K562 (cell line): ENCODE measurements around the gene PLXNA3. TPM values are rescaled to one million over a fixed set of nuclear protein-coding genes. Genes with fewer than 3 reads are reported as not detected.

Source experiments
- ATAC-seq: fragments of 200-7000 bp; cut with Tn5 transposase; 3 replicates; pipeline ENCODE4 v1.9.1; 2020; ENCODE audit warnings: moderate library complexity
- BruUV-seq: library from RNA; stranded (reverse); fragments of 400-500 nt; replicated peaks from 2 replicates; lab custom pipeline; 2021; lab: Mats Ljungman, UMichigan
- CTCF ChIA-PET: fragments of 300-600 bp; formaldehyde crosslinking; extraction: SDS; loops from one replicate; lab custom pipeline; 2021; ENCODE audit warnings: low intra/inter-chr PET ratio; lab: Yijun Ruan, JAX
- POLR2A ChIA-PET: fragments of 300-600, 350-650 bp; sonication (Branson Sonifier 250); formaldehyde crosslinking; extraction: SDS; loops from one replicate; lab custom pipeline; 2021; ENCODE audit warnings: antibody characterized with exemption, inconsistent platforms; lab: Yijun Ruan, JAX
- DNase-seq, 4 experiments: peaks; one replicate each; pipeline versions ENCODE4 v3.0.0 to v3.0.0-alpha.2; 2011 to 2018; ENCODE audit warnings: low spot score in 3 of 4, mixed read lengths in 3 of 4; ENCODE audit errors: extremely low read depth in 1 of 4
- FAIRE-seq: peaks from 2 replicates; lab custom pipeline; 2011; peaks lifted over from hg19 to GRCh38; lab: Jason Lieb, UNC
- H2AFZ ChIP-seq: 2 replicates; pipeline ENCODE4 v1.6.0; 2011; ENCODE audit warnings: low read depth, low read length, control low read depth, inconsistent platforms
- H3K27ac ChIP-seq: fragments of 200-600 bp; 3 replicates; pipeline ENCODE4 v1.8.0; 2011; ENCODE audit warnings: low read depth, mild to moderate bottlenecking, control low read depth, inconsistent platforms, low read length, moderate library complexity, mixed read lengths; ENCODE audit errors: extremely low read depth
- H3K27me3 ChIP-seq, 2 experiments: fragments of 300-600 bp in 1 of 2; 2 replicates in 1 of 2; 3 replicates in 1 of 2; pipeline versions ENCODE4 v1.6.0 to v1.8.0; 2011; ENCODE audit warnings: inconsistent platforms in 2 of 2, low read length in 2 of 2, mild to moderate bottlenecking in 1 of 2, mixed read lengths in 1 of 2, moderate library complexity in 1 of 2; ENCODE audit not compliant: control insufficient read depth in 2 of 2, insufficient read depth in 2 of 2
- H3K36me3 ChIP-seq: fragments of 300-600 bp; 3 replicates; pipeline ENCODE4 v1.8.0; 2011; ENCODE audit warnings: mild to moderate bottlenecking, low read length, inconsistent platforms; ENCODE audit not compliant: control insufficient read depth, insufficient read depth
- H3K4me1 ChIP-seq, 2 experiments: fragments of 200-600 bp in 1 of 2; replicated peaks in 1 of 2; 2 replicates in 1 of 2; 3 replicates in 1 of 2; pipeline versions ENCODE4 v1.5.1 to v1.8.0; 2011; ENCODE audit warnings: inconsistent platforms in 2 of 2, low read length in 2 of 2, mild to moderate bottlenecking in 1 of 2, mixed read lengths in 1 of 2, moderate library complexity in 1 of 2; ENCODE audit not compliant: control insufficient read depth in 2 of 2, insufficient read depth in 2 of 2
- H3K4me2 ChIP-seq: 2 replicates; pipeline ENCODE4 v1.6.1; 2011; ENCODE audit warnings: low read length, control low read depth, inconsistent platforms, mixed read lengths; ENCODE audit not compliant: insufficient read depth
- H3K4me3 ChIP-seq: fragments of 200-600 bp; sonication (generic), shearing (Covaris generic); 2 replicates; pipeline ENCODE4 v1.5.1; 2016; ENCODE audit warnings: control low read depth, inconsistent platforms
- H3K79me2 ChIP-seq: fragments of 200-600 bp; 3 replicates; pipeline ENCODE4 v1.8.0; 2011; ENCODE audit warnings: low read length, inconsistent platforms; ENCODE audit not compliant: control insufficient read depth, insufficient read depth
- H3K9ac ChIP-seq, 2 experiments: 2 replicates each; pipeline versions ENCODE4 v1.6.0 to v1.6.1; 2011; ENCODE audit warnings: low read depth in 2 of 2, low read length in 2 of 2, control low read depth in 1 of 2, inconsistent platforms in 1 of 2, mild to moderate bottlenecking in 1 of 2, mixed read lengths in 1 of 2; ENCODE audit not compliant: insufficient read depth in 1 of 2
- H3K9me1 ChIP-seq: one replicate; pipeline ENCODE4 v1.6.0; 2011; ENCODE audit warnings: inconsistent platforms, mild to moderate bottlenecking, low read length, moderate library complexity; ENCODE audit not compliant: control insufficient read depth, insufficient read depth
- H3K9me3 ChIP-seq: replicated peaks from 2 replicates; pipeline ENCODE4 v1.5.1; 2011; ENCODE audit warnings: low read depth, low read length, inconsistent platforms; ENCODE audit not compliant: control insufficient read depth, insufficient read depth
- H4K20me1 ChIP-seq: replicated peaks from 2 replicates; pipeline ENCODE4 v1.6.1; 2011; ENCODE audit warnings: low read length, inconsistent platforms, mixed read lengths; ENCODE audit not compliant: control insufficient read depth, insufficient read depth
- CHCHD3 ChIP-seq: fragments of 250-450 bp; sonication (Bioruptor Pico); IDR thresholded peaks from 2 replicates; pipeline ENCODE4 v2.1.2; 2022; ENCODE audit warnings: mild to moderate bottlenecking
- GATAD2A ChIP-seq: fragments of 450-650 bp; IDR thresholded peaks from 2 replicates; pipeline ENCODE4 v1.6.1; 2017
- MCM5 ChIP-seq: fragments of 450-650 bp; IDR thresholded peaks from 2 replicates; pipeline ENCODE4 v1.6.1; 2016; ENCODE audit warnings: low read depth
- NCOA2 ChIP-seq, 2 experiments: fragments of 450-650 bp; IDR thresholded peaks; 2 replicates each; pipeline ENCODE4 v1.6.1; 2018; ENCODE audit warnings: mild to moderate bottlenecking in 2 of 2, moderate library complexity in 1 of 2; ENCODE audit not compliant: partially characterized antibody in 2 of 2
- ZNF830 ChIP-seq: fragments of 250-450 bp; sonication (Bioruptor Pico); IDR thresholded peaks from 2 replicates; pipeline ENCODE4 v1.5.0; 2021; ENCODE audit warnings: mild to moderate bottlenecking
- WGBS: fragments of 100-300 bp; shearing (Covaris generic); methylation state at CpG from one replicate; pipeline ENCODE4 v1.1.6; 2016; ENCODE audit warnings: low coverage, mixed read lengths; ENCODE audit not compliant: insufficient coverage; ENCODE audit errors: missing lambda C conversion rate; 5-methylcytosine and 5-hydroxymethylcytosine counted together
- in situ Hi-C: fragments of 300-500 bp; cut with MboI; formaldehyde crosslinking; loops from 4 replicates; pipeline ENCODE4 v1.15.0; 2018; ENCODE audit warnings: inconsistent platforms, mixed read lengths
- intact Hi-C: fragments of 100-400 bp; cut with micrococcal nuclease; formaldehyde crosslinking; loops from 2 replicates; pipeline ENCODE4 v1.14.2; 2022
- polyA plus RNA-seq, 8 experiments: library from polyadenylated mRNA; depleted of rRNA in 4 of 8; stranded (reverse) in 5 of 8; unstranded in 3 of 8; fragments of >200 nt; fragmentation: Nextera tagmentation in 2 of 8; fragmentation: Illumina TruSeq in 1 of 8; extraction: Ambion mirVana in 2 of 8; extraction: Trizol in 1 of 8; gene quantifications; 2 replicates each; pipeline versions ENCODE4 v1.2.1 to v1.2.3, GENCODE V29; 2011 to 2014; ENCODE audit warnings: inconsistent platforms in 1 of 8, missing spikeins in 1 of 8
- total RNA-seq, 7 experiments: library from RNA; depleted of rRNA in 6 of 7; stranded (reverse); fragments of >200 nt in 6 of 7; fragmentation: Illumina TruSeq in 2 of 7; extraction: Trizol in 2 of 7; gene quantifications; 2 replicates each; pipeline versions ENCODE4 v1.2.1 to v1.2.3, GENCODE V29; 2011 to 2021; ENCODE audit warnings: low replicate concordance in 1 of 7
- TF ChIP-seq, protein P1 (sequence below): IDR thresholded peaks from 2 replicates; pipeline ENCODE4 v1.6.1; 2011; ENCODE audit warnings: borderline replicate concordance, low read depth, mild to moderate bottlenecking, moderate library complexity, low read length; ENCODE audit not compliant: insufficient read depth, poor library complexity, severe bottlenecking
- TF ChIP-seq, protein P2 (sequence below): fragments of 250-450 bp; sonication (Bioruptor Pico); IDR thresholded peaks from 2 replicates; pipeline ENCODE4 v1.5.0; 2021

PLXNA3 gene
- total and polyA plus RNA-seq, 9 of the 15 experiments (the other 6 are each of a cell fraction or from before 2014, with no cell fraction given) = 0.32 to 47.8 (median 7.5) TPM

GRCh38 chrX:154513716-154514115 is 55.6 kb downstream of the PLXNA3 start:
- Histone ChIP-seq H3K9me1 (no peaks in the 10 kb centered on the region), H2AFZ (no peak overlapping the region), H3K27ac (no peak overlapping the region; the same call in 2 of the 3 replicates), H3K79me2 (peaks cover 25% of the 10 kb centered on the region), H3K4me3 (no peak overlapping the region), H4K20me1 (no peaks in the 10 kb centered on the region; the same call in 1 of the 2 replicates), H3K9me3 (no peaks in the 10 kb centered on the region), H3K4me2 (no peak overlapping the region), H3K27me3 (no peaks in the 10 kb centered on the region), H3K36me3 (peaks cover 32% of the 10 kb centered on the region; the same call in 2 of the 3 replicates), H3K9ac (no peak overlapping the region), H3K4me1 (peaks cover 15 to 35% of the 10 kb centered on the region in 2 experiments; a peak in 4 of 5 replicates)
- in situ Hi-C loops = no loop called here
- TF ChIP-seq, protein P1, sequence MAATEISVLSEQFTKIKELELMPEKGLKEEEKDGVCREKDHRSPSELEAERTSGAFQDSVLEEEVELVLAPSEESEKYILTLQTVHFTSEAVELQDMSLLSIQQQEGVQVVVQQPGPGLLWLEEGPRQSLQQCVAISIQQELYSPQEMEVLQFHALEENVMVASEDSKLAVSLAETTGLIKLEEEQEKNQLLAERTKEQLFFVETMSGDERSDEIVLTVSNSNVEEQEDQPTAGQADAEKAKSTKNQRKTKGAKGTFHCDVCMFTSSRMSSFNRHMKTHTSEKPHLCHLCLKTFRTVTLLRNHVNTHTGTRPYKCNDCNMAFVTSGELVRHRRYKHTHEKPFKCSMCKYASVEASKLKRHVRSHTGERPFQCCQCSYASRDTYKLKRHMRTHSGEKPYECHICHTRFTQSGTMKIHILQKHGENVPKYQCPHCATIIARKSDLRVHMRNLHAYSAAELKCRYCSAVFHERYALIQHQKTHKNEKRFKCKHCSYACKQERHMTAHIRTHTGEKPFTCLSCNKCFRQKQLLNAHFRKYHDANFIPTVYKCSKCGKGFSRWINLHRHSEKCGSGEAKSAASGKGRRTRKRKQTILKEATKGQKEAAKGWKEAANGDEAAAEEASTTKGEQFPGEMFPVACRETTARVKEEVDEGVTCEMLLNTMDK = no peak
- TF ChIP-seq NCOA2 (IDR thresholded peaks at IDR 0.05; ENCODE audit: partially characterized antibody in 2 of 2) (no peak), GATAD2A (no peak), MCM5 (no peak), ZNF830 (no peak), CHCHD3 (CRISPR knock-in tag) (no peak)
- TF ChIP-seq, protein P2, sequence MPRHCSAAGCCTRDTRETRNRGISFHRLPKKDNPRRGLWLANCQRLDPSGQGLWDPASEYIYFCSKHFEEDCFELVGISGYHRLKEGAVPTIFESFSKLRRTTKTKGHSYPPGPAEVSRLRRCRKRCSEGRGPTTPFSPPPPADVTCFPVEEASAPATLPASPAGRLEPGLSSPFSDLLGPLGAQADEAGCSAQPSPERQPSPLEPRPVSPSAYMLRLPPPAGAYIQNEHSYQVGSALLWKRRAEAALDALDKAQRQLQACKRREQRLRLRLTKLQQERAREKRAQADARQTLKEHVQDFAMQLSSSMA = no peak
- ATAC-seq (no peak), DNase-seq (no peak), FAIRE-seq (no peak)
- whole genome bisulfite sequencing = 92% methylated on average over 2 of the region's 2 CpGs
- BruUV-seq = no TSS peak
- ChIA-PET CTCF (no interaction called here), POLR2A (interaction anchor here (0.5 to 0.8 kb wide), 3 partner anchors 9 to 26 kb away, joined by 3 to 4 read pairs (median 3); no protein-coding TSS in a partner anchor)
- intact Hi-C loops = no loop called here
